Keratinocyte (primary cell): ENCODE results near the gene SCAI. TPM values are rescaled to one million over a fixed set of nuclear protein-coding genes. Genes with fewer than 3 reads are reported as not detected.

ENCODE experiments used
- DNase-seq: peaks from one replicate; pipeline ENCODE4 v3.0.0-alpha.2; 2011; ENCODE audit warnings: low read depth, missing footprints, low spot score
- FAIRE-seq: peaks from 2 replicates; lab custom pipeline; 2011; peaks lifted over from hg19 to GRCh38; lab: Jason Lieb, UNC
- H2AFZ ChIP-seq: 2 replicates; pipeline ENCODE4 v1.6.0; 2012; ENCODE audit warnings: low read length, control low read depth, inconsistent platforms; ENCODE audit not compliant: control insufficient read depth
- H3K27ac ChIP-seq: 2 replicates; pipeline ENCODE4 v1.5.1; 2011; ENCODE audit warnings: low read length; ENCODE audit not compliant: control insufficient read depth, insufficient read depth
- H3K27me3 ChIP-seq: 3 replicates; pipeline ENCODE4 v1.6.0; 2011; ENCODE audit warnings: low read length; ENCODE audit not compliant: control insufficient read depth, insufficient read depth; ENCODE audit errors: extremely low read depth
- H3K36me3 ChIP-seq, 2 experiments: 2 replicates in 1 of 2; 3 replicates in 1 of 2; pipeline ENCODE4 v1.5.1; 2011; ENCODE audit warnings: low read length in 2 of 2, mild to moderate bottlenecking in 1 of 2; ENCODE audit not compliant: control insufficient read depth in 2 of 2, insufficient read depth in 2 of 2; ENCODE audit errors: extremely low read depth in 1 of 2
- H3K4me1 ChIP-seq: 3 replicates; pipeline ENCODE4 v1.5.1; 2011; ENCODE audit warnings: low read length; ENCODE audit not compliant: control insufficient read depth, insufficient read depth; ENCODE audit errors: extremely low read depth
- H3K4me2 ChIP-seq: 3 replicates; pipeline ENCODE4 v1.6.0; 2011; ENCODE audit warnings: low read depth, low read length; ENCODE audit not compliant: control insufficient read depth, insufficient read depth; ENCODE audit errors: extremely low read depth
- H3K4me3 ChIP-seq, 3 experiments: fragments of 200-600 bp in 1 of 3; sonication (generic) in 1 of 3; 2 replicates in 2 of 3; 3 replicates in 1 of 3; pipeline ENCODE4 v1.5.1; 2011 to 2016; ENCODE audit warnings: low read length in 3 of 3, mild to moderate bottlenecking in 3 of 3, control low read depth in 2 of 3, inconsistent platforms in 1 of 3, low read depth in 1 of 3, mixed read lengths in 1 of 3, mixed run types in 1 of 3, moderate library complexity in 1 of 3; ENCODE audit not compliant: control insufficient read depth in 2 of 3, insufficient read depth in 2 of 3; ENCODE audit errors: extremely low read depth in 1 of 3
- H3K79me2 ChIP-seq: 2 replicates; pipeline ENCODE4 v1.6.0; 2012; ENCODE audit warnings: low read length; ENCODE audit not compliant: control insufficient read depth, insufficient read depth
- H3K9ac ChIP-seq: 3 replicates; pipeline ENCODE4 v1.6.0; 2011; ENCODE audit warnings: low read length; ENCODE audit not compliant: control insufficient read depth, insufficient read depth; ENCODE audit errors: extremely low read depth
- H3K9me1 ChIP-seq: 3 replicates; pipeline ENCODE4 v1.6.0; 2011; ENCODE audit warnings: low read length; ENCODE audit not compliant: control insufficient read depth, insufficient read depth; ENCODE audit errors: extremely low read depth
- H3K9me3 ChIP-seq: 2 replicates; pipeline ENCODE4 v1.5.1; 2012; ENCODE audit warnings: low read depth, low read length; ENCODE audit not compliant: control insufficient read depth
- H4K20me1 ChIP-seq: 3 replicates; pipeline ENCODE4 v1.6.0; 2011; ENCODE audit warnings: low read length; ENCODE audit not compliant: control insufficient read depth, insufficient read depth; ENCODE audit errors: extremely low read depth
- CTCF ChIP-seq, 3 experiments: IDR thresholded peaks in 1 of 3; conservative IDR thresholded peaks in 1 of 3; optimal IDR thresholded peaks in 1 of 3; 2 replicates in 2 of 3; 3 replicates in 1 of 3; pipeline versions ENCODE3 to v1.5.1; 2011; ENCODE audit warnings: low read length in 3 of 3, mild to moderate bottlenecking in 3 of 3, moderate library complexity in 2 of 3, control low read depth in 1 of 3, inconsistent platforms in 1 of 3; ENCODE audit not compliant: insufficient read depth in 2 of 3; ENCODE audit errors: extremely low read depth in 1 of 3
- EZH2 ChIP-seq: IDR thresholded peaks from one replicate; pipeline ENCODE4 v1.6.1; 2012; ENCODE audit warnings: inconsistent platforms, mild to moderate bottlenecking, low read length, moderate library complexity
- dilution Hi-C: fragments of 300-500 bp; cut with MboI; formaldehyde crosslinking; loops from one replicate; pipeline ENCODE4 v1.7.0; 2020; ENCODE audit warnings: low sequenced_read_pairs; ENCODE audit not compliant: extremely low pct_ligation_motif_present
- polyA plus RNA-seq, 5 experiments: library from polyadenylated mRNA; depleted of rRNA in 3 of 5; stranded (reverse) in 3 of 5; stranded (forward) in 1 of 5; unstranded in 1 of 5; fragments of >200 nt; gene quantifications; 1 replicate in 1 of 5; 2 replicates in 3 of 5; 3 replicates in 1 of 5; pipeline versions ENCODE4 v1.2.1 to v1.2.3, GENCODE V29; 2011 to 2012; ENCODE audit warnings: missing spikeins in 2 of 5, low read depth in 1 of 5, low replicate concordance in 1 of 5

SCAI gene
- polyA plus RNA-seq, 1 donor (not counting 4 experiments of a cell fraction or from before 2014, with no cell fraction given): 3.0 TPM

DNA sequence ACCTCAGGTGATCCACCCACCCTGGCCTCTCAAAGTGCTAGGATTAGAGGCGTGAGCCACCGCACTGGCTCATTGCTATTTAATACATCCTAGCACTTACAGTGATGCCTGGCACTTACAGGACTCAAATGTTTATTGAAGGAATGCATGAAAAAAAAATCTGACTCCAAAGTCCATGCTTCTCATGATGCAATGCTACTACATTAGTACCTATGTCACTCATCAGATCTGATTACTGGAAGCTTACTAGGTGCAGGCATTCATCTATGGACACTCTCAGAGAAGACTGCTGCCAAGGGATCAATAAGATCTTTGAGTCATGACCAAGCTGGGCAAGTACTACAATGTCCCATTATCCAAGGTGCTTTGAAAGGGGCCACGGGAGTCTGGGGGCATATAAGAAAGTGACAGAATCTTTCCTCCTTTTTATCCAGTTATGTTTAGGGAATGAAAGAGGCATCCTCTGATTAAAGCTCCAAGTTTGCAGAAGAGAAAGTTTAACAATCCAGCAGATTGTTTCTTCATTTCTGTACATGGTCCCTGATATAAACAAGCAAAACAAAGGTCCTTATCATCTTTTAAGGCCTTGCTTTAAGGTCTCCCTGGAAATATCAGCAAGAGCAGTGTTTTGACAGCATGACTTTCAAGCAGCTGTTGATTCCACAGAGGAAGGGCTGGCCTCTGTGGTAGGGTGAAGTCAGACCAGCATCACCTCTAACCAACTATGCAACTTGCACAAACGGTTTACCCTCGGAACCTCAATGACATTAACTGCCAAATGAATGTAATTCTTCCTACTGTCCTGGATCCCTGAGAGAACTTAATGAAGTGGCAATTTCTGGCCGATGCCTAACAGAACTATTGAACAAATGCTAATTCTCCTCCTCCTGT, 245.5 kb downstream of the SCAI start:
- no peaks in the 10 kb centered on the region for H3K9me1 ChIP-seq
- H3K36me3 ChIP-seq: peaks cover 10 to 11% of the 10 kb centered on the region in 2 experiments
- H4K20me1 ChIP-seq: no peaks in the 10 kb centered on the region
- H3K9ac ChIP-seq: no peak overlapping the region
- H3K4me2 ChIP-seq: no peak overlapping the region
- dilution Hi-C loops: no loop called here
- H2AFZ ChIP-seq: no peak overlapping the region
- no peaks in the 10 kb centered on the region for H3K79me2 ChIP-seq
- H3K9me3 ChIP-seq: no peaks in the 10 kb centered on the region
- TF ChIP-seq CTCF (optimal IDR thresholded peaks at IDR 0.05 in 1 of 3, IDR thresholded peaks at IDR 0.05 in 1 of 3, conservative IDR thresholded peaks at IDR 0.05 in 1 of 3; ENCODE audit: extremely low read depth in 1 of 3, insufficient read depth in 2 of 3, low read length in 3 of 3) (no peak), EZH2 (no peak)
- H3K4me1 ChIP-seq: peaks cover 13% of the 10 kb centered on the region
- no peaks in the 10 kb centered on the region for H3K27me3 ChIP-seq
- no peak overlapping the region for H3K27ac ChIP-seq
- FAIRE-seq (no peak), DNase-seq (no peak)
- H3K4me3 ChIP-seq: no peak overlapping the region

GRCh38 chr9:124894741-124895170, 248.6 kb downstream of the SCAI start:
- H3K9me3 ChIP-seq: no peaks in the 10 kb centered on the region
- TF ChIP-seq CTCF (optimal IDR thresholded peaks at IDR 0.05 in 1 of 3, IDR thresholded peaks at IDR 0.05 in 1 of 3, conservative IDR thresholded peaks at IDR 0.05 in 1 of 3; ENCODE audit: extremely low read depth in 1 of 3, insufficient read depth in 2 of 3, low read length in 3 of 3) (peak; percentile 56 to 70 (median 62)), EZH2 (no peak)
- H3K9ac ChIP-seq: no peak overlapping the region
- no peak overlapping the region for H2AFZ ChIP-seq
- peaks cover 3% of the 10 kb centered on the region for H3K4me1 ChIP-seq
- no peak overlapping the region for H3K4me2 ChIP-seq
- H3K79me2 ChIP-seq: no peaks in the 10 kb centered on the region
- DNase-seq: no peak
- H4K20me1 ChIP-seq: no peaks in the 10 kb centered on the region
- dilution Hi-C loops: no loop called here
- peaks cover 11 to 12% of the 10 kb centered on the region in 2 experiments for H3K36me3 ChIP-seq
- no peaks in the 10 kb centered on the region for H3K9me1 ChIP-seq
- no peak overlapping the region for H3K4me3 ChIP-seq
- peak; percentile 23 for FAIRE-seq
- no peaks in the 10 kb centered on the region for H3K27me3 ChIP-seq
- H3K27ac ChIP-seq: no peak overlapping the region
